VCaP (cell line): Measurements from ENCODE around the gene TTC5.

Experiments
- H3K27ac ChIP-seq: fragments of 450-650 bp; 2 replicates; pipeline ENCODE4 v1.5.1; 2017
- TF ChIP-seq, protein P1 (sequence below): fragments of 450-650 bp; conservative IDR thresholded peaks from 2 replicates; pipeline ENCODE4 v1.5.1; 2017; ENCODE audit warnings: mild to moderate bottlenecking, moderate library complexity

Gene TTC5

DNA sequence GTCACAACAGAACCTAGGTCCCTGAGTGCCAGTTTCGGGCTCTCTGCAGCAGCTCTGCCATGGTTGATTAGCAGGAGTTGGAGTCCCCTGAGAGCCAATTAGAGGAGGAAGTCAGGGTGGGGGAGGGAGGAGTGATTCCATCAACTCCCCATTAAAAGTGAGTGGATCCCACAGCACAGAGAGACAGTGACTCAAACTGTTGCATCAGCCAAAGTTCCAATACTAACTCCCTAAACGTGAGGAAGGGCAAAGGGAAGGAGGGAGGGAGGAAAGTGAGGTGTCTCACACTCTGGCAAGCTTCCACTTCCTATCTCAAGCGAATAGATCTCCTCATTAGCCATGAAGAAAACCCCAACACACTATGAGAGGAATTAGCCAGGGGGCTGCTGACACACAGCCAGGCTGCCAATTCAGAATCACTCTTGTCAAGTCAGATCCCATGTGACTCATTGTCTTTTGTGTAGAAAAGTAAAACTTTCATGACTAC, 43.1 kb downstream of the TTC5 start:
- TF ChIP-seq, protein P1, sequence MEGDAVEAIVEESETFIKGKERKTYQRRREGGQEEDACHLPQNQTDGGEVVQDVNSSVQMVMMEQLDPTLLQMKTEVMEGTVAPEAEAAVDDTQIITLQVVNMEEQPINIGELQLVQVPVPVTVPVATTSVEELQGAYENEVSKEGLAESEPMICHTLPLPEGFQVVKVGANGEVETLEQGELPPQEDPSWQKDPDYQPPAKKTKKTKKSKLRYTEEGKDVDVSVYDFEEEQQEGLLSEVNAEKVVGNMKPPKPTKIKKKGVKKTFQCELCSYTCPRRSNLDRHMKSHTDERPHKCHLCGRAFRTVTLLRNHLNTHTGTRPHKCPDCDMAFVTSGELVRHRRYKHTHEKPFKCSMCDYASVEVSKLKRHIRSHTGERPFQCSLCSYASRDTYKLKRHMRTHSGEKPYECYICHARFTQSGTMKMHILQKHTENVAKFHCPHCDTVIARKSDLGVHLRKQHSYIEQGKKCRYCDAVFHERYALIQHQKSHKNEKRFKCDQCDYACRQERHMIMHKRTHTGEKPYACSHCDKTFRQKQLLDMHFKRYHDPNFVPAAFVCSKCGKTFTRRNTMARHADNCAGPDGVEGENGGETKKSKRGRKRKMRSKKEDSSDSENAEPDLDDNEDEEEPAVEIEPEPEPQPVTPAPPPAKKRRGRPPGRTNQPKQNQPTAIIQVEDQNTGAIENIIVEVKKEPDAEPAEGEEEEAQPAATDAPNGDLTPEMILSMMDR, result no peak
- no peak overlapping the region for H3K27ac ChIP-seq

DNA sequence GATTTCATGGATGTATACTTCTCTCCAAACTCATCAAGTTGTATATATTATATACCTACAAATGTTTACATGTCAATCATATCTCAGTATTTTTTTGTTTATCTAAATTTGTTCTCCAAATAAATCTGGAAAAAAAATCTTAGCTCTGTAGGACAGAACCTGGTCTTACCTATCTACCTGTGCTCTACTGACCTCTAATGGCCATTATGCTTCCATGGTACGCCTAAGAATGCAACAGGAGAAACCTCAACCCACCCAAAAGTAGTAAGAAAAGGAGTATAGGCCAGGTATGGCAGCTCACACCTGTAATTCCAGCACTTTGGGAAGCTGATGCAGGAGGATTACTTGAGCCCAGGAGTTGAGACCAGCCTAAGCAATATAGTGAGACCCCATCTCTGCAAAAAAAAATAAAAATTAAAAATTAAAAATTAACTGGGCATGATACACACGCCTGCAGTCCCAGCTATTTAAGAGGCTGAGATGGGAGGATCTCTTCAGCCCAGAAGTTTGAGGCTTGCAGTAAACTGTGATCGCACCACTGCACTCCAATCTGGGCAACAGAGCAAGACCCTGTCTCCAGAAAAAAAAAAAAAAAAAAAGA, 58.0 kb downstream of the TTC5 start:
- no peak overlapping the region for H3K27ac ChIP-seq
- TF ChIP-seq, protein P1, result peak; percentile 87
